ENCODE results near the gene NANP.
"Not testable (repeated sequence)": the region's sequence is repeated elsewhere in the genome, so short reads cannot be mapped to it uniquely, and the experiment has no call there.

NANP gene

GRCh38 chr20:25606094-25606695, 17.6 kb downstream of the NANP start:
- DNase-seq (ENCODE audit: low read depth in 3 of 3), result no peak

GRCh38 chr20:25605148-25605547, 18.7 kb downstream of the NANP start:
- no peak for DNase-seq (ENCODE audit: low read depth in 3 of 3)

GRCh38 chr20:25604611-25605010, 19.2 kb downstream of the NANP start:
- no peak for DNase-seq (ENCODE audit: low read depth in 3 of 3)

GRCh38 chr20:25602914-25603309, 20.9 kb downstream of the NANP start:
- DNase-seq (ENCODE audit: low read depth in 3 of 3), result peak in 1 of 3 experiments; percentile 14

GRCh38 chr20:25602191-25602913, 21.5 kb downstream of the NANP start:
- DNase-seq (ENCODE audit: low read depth in 3 of 3), result not testable (repeated sequence)

- DNase-seq (ENCODE audit: low read depth in 3 of 3), result no peak
Measured at GRCh38 chr20:25601659-25602058, 22.2 kb downstream of the NANP start.

- DNase-seq (ENCODE audit: low read depth in 3 of 3), result no peak
Measured at GRCh38 chr20:25600632-25601031, 23.2 kb downstream of the NANP start.

GRCh38 chr20:25592135-25592852, 31.5 kb downstream of the NANP start:
- no peak for DNase-seq (ENCODE audit: low read depth in 3 of 3)

GRCh38 chr20:25590778-25591177, 33.0 kb downstream of the NANP start:
- DNase-seq (ENCODE audit: low read depth in 3 of 3), result not testable (repeated sequence)

GRCh38 chr20:25588491-25588890, 35.3 kb downstream of the NANP start:
- no peak for DNase-seq (ENCODE audit: low read depth in 3 of 3)

GRCh38 chr20:25587536-25587935, 36.3 kb downstream of the NANP start:
- no peak for DNase-seq (ENCODE audit: low read depth in 3 of 3)

GRCh38 chr20:25586877-25587276, 36.9 kb downstream of the NANP start:
- no peak for DNase-seq (ENCODE audit: low read depth in 3 of 3)

- peak in 1 of 3 experiments; percentile 49 for DNase-seq (ENCODE audit: low read depth in 3 of 3)
Measured at GRCh38 chr20:25584905-25585704, 38.7 kb downstream of the NANP start, which contains the start of gene NINL. Gene NINL, minus strand, starts transcription at chr20:25585531. Its CDS starts 58,944 bp downstream, at chr20:25526587.

GRCh38 chr20:25583607-25584006, 40.2 kb downstream of the NANP start:
- DNase-seq (ENCODE audit: low read depth in 3 of 3), result not testable (repeated sequence)

- DNase-seq (ENCODE audit: low read depth in 3 of 3), result no peak
Measured at GRCh38 chr20:25580711-25581110, 43.1 kb downstream of the NANP start.

GRCh38 chr20:25579081-25579770, 44.6 kb downstream of the NANP start:
- DNase-seq (ENCODE audit: low read depth in 3 of 3), result no peak

- DNase-seq (ENCODE audit: low read depth in 3 of 3), result no peak
Measured at GRCh38 chr20:25576783-25577530, 46.9 kb downstream of the NANP start.

- no peak for DNase-seq (ENCODE audit: low read depth in 3 of 3)
Measured at GRCh38 chr20:25574411-25574810, 49.4 kb downstream of the NANP start.

- no peak for DNase-seq (ENCODE audit: low read depth in 3 of 3)
Measured at GRCh38 chr20:25573288-25574251, 50.2 kb downstream of the NANP start.
